SU-DHL-6 (cell line): ENCODE results near the gene C3orf22.

Source experiments
- CTCF ChIP-seq: fragments of 200-600 bp; sonication (generic); IDR thresholded peaks from one replicate; pipeline ENCODE4 v1.5.1; 2017; ENCODE audit warnings: antibody characterized with exemption, mild to moderate bottlenecking, low read length, moderate library complexity; ENCODE audit not compliant: insufficient read depth, poor library complexity, severe bottlenecking
- EZH2phosphoT487 ChIP-seq: fragments of 200-600 bp; sonication (generic), shearing (Covaris generic); conservative IDR thresholded peaks from 2 replicates; pipeline ENCODE4 v1.6.1; 2018; ENCODE audit warnings: mild to moderate bottlenecking, antibody characterized with exemption, low read length, moderate library complexity, mixed read lengths

DNA sequence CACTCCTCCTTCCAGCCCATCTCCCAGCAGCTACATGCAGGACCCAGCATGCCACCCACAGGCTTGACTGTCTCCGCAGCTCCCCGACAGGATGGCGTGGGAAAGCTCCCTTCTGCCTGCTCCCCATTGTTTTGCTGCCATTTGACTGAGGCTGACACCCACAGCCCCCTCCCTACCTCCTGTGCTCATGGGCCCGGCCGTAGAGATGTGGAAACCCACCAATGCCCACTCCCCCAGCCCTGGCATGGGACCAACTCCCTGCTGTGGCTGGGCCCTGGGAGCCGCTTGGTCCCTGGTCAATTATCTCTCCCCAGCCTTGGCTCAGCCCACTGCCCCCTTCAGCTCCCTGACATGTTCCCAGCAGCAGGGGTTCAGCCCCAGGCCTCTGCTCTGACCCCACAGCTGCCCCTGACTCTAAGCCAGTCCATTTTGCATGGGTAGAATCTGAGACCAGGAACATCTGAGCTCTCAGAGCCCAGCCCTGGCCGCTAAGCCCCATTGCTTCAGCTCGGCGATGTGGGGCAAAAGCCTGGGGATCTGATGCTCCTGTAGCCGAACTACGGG is 8.2 kb downstream of the C3orf22 start:
- no peak for TF ChIP-seq CTCF
- no peak for TF ChIP-seq EZH2phosphoT487
